HEK293T (cell line): Measurements from ENCODE around the gene TENM3.

Source experiments
- FOXA1 ChIP-seq: fragments of 450-650 bp; IDR thresholded peaks from 2 replicates; pipeline ENCODE4 v1.6.1; 2016; ENCODE audit warnings: mild to moderate bottlenecking
- FOXM1 ChIP-seq: fragments of 450-650 bp; IDR thresholded peaks from 2 replicates; pipeline ENCODE4 v1.6.1; 2017; ENCODE audit warnings: mild to moderate bottlenecking, borderline replicate concordance
- L3MBTL2 ChIP-seq: fragments of 450-650 bp; conservative IDR thresholded peaks from 2 replicates; pipeline ENCODE4 v1.6.1; 2016; ENCODE audit warnings: mild to moderate bottlenecking
- LEF1 ChIP-seq: fragments of 450-650 bp; IDR thresholded peaks from 2 replicates; pipeline ENCODE4 v1.6.1; 2017; ENCODE audit warnings: mild to moderate bottlenecking, borderline replicate concordance
- NFRKB ChIP-seq: fragments of 450-650 bp; IDR thresholded peaks from 2 replicates; pipeline ENCODE4 v1.6.1; 2016; ENCODE audit warnings: mild to moderate bottlenecking, moderate library complexity
- SP1 ChIP-seq: fragments of 450-650 bp; IDR thresholded peaks from 2 replicates; pipeline ENCODE4 v1.6.1; 2017
- SUZ12 ChIP-seq: fragments of 450-650 bp; IDR thresholded peaks from 2 replicates; pipeline ENCODE4 v1.6.1; 2016; ENCODE audit warnings: mild to moderate bottlenecking

DNA sequence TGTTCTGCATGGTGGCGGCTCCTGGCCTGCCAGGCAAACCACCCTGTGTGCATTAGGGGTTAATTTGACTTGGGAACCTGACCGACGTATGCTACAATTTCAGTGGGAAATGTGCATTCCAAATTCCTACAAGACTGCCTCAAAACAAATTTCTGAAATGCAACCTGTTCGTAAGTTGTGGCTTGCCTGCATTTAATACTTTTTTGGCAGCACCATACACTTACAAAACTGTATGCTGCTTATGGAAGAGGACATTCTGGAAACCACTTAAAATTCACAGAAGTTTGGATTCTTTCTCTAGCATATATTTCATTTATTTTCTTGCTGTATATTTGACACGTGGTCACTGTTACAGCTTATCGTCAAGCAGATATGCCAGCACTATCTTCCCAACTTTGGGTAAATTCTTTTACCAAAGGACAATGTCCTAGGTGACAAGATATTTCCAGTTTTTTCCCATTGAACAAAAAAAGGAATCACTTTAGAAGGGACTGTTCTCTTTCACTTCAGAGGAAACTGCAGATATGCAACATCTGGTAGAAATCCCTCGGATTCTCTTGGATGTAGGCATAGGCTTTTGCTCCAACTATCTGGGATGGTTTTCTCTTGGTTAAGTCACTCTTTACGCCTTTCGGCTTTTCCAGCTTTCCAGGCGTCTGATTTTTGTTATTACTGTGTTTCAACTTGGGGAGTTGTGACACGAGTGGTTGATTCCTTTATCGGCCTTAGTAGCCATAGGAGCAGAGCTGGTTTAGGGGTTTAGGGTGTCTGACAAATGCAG is 9.7 kb upstream of the TENM3 start:
- no peak for TF ChIP-seq FOXM1
- no peak for TF ChIP-seq SP1
- TF ChIP-seq NFRKB, result no peak
- TF ChIP-seq L3MBTL2, result no peak
- TF ChIP-seq SUZ12, result no peak
- no peak for TF ChIP-seq LEF1
- no peak for TF ChIP-seq FOXA1
